Measurements from ENCODE around the gene SEBOX. TPM values are rescaled to one million over a fixed set of nuclear protein-coding genes. Genes with fewer than 3 reads are reported as not detected.
"Not testable (repeated sequence)": the region's sequence is repeated elsewhere in the genome, so short reads cannot be mapped to it uniquely, and the experiment has no call there.

Gene SEBOX
- total and polyA plus RNA-seq, 4 donors = not detected

DNA sequence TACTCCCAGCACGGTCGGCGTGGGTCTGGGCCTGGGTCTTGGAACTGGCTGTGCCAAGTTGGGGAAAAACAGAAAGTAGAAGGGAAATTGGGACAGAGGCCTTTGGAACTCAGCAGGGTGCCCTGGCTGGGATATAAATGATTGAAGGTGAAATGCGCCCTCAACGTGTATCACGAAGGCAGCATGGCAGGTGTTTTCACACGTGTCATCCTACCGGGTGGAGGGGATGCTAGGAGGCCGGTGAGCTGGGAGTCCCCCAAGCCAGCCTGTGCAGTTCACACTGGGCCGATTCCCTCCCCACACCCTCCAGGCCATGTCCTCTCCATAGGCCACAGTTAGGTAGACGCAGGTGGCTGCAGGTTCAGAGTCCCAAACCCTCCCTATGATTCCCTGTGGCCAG is 23.5 kb downstream of the SEBOX start:
- H3K4me1 ChIP-seq (ENCODE audit: control insufficient read depth in 5 of 5, insufficient read depth in 5 of 5, low read length in 5 of 5) = peaks cover 4 to 8% (median 7%) of the 10 kb centered on the region in 5 donors
- H3K9me3 ChIP-seq (ENCODE audit: control insufficient read depth in 4 of 4, insufficient read depth in 3 of 4, low read length in 3 of 4) = no peaks in the 10 kb centered on the region
- no peak overlapping the region for H3K4me3 ChIP-seq
- H3K9ac ChIP-seq (ENCODE audit: insufficient read depth in 1 of 2, low read length in 2 of 2) = no peak overlapping the region
- 93 to 96% methylated on average over 11 of the region's 11 CpGs for WGBS, 2 donors
- H3K36me3 ChIP-seq (ENCODE audit: control insufficient read depth in 4 of 4, insufficient read depth in 4 of 4, low read length in 4 of 4) = peaks cover 14 to 56% (median 47%) of the 10 kb centered on the region in 4 donors
- TF ChIP-seq, protein P1, sequence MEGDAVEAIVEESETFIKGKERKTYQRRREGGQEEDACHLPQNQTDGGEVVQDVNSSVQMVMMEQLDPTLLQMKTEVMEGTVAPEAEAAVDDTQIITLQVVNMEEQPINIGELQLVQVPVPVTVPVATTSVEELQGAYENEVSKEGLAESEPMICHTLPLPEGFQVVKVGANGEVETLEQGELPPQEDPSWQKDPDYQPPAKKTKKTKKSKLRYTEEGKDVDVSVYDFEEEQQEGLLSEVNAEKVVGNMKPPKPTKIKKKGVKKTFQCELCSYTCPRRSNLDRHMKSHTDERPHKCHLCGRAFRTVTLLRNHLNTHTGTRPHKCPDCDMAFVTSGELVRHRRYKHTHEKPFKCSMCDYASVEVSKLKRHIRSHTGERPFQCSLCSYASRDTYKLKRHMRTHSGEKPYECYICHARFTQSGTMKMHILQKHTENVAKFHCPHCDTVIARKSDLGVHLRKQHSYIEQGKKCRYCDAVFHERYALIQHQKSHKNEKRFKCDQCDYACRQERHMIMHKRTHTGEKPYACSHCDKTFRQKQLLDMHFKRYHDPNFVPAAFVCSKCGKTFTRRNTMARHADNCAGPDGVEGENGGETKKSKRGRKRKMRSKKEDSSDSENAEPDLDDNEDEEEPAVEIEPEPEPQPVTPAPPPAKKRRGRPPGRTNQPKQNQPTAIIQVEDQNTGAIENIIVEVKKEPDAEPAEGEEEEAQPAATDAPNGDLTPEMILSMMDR (IDR thresholded peaks at IDR 0.05; ENCODE audit: control extremely low read depth, extremely low read depth) = no peak
- ATAC-seq (ENCODE audit: insufficient read depth, low FRiP score) (no peak), DNase-seq (no peak)
- H3K27me3 ChIP-seq (ENCODE audit: control insufficient read depth in 3 of 3, insufficient read depth in 3 of 3, low read length in 2 of 3) = no peaks in the 10 kb centered on the region
- H3K27ac ChIP-seq (ENCODE audit: low read depth in 1 of 2, low read length in 1 of 2) = no peak overlapping the region

- H3K9me3 ChIP-seq (ENCODE audit: control insufficient read depth in 4 of 4, insufficient read depth in 3 of 4, low read length in 3 of 4) = no peaks in the 10 kb centered on the region
- no peak overlapping the region for H3K27ac ChIP-seq (ENCODE audit: low read depth in 1 of 2, low read length in 1 of 2)
- 89 to 97% methylated on average over 6 of the region's 6 CpGs for WGBS, 2 donors
- ATAC-seq (ENCODE audit: insufficient read depth, low FRiP score) (no peak), DNase-seq (no peak)
- H3K27me3 ChIP-seq (ENCODE audit: control insufficient read depth in 3 of 3, insufficient read depth in 3 of 3, low read length in 2 of 3) = no peaks in the 10 kb centered on the region
- TF ChIP-seq, protein P1 (IDR thresholded peaks at IDR 0.05; ENCODE audit: control extremely low read depth, extremely low read depth) = no peak
- H3K36me3 ChIP-seq (ENCODE audit: control insufficient read depth in 4 of 4, insufficient read depth in 4 of 4, low read length in 4 of 4) = peaks cover 14 to 54% (median 39%) of the 10 kb centered on the region in 4 donors
- H3K4me3 ChIP-seq = no peak overlapping the region
- H3K4me1 ChIP-seq (ENCODE audit: control insufficient read depth in 5 of 5, insufficient read depth in 5 of 5, low read length in 5 of 5) = peaks cover 5 to 13% (median 6%) of the 10 kb centered on the region in 5 donors
- no peak overlapping the region for H3K9ac ChIP-seq (ENCODE audit: insufficient read depth in 1 of 2, low read length in 2 of 2)
These were observed 24.6 kb downstream of the SEBOX start for GRCh38 chr17:28340374-28340773.

DNA sequence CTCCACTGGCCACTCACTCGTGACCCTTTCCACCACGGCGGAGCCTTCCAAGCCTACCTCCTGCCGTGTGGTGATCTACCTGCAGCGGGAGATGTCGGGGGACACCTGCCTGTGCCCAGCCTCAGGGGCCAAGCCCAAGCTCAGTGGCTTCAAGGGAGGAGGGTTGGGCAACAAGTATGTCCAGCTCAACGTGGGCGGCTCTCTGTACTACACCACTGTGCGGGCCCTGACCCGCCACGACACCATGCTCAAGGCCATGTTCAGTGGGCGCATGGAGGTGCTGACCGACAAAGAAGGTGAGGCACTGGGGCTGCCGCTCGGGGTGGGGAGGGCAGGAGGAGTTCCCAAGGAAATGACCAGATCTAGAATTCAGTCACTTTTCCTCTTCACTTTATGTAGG is 25.6 kb downstream of the SEBOX start:
- peak overlapping the region in 1 of 2 donors; percentile 20 for H3K27ac ChIP-seq (ENCODE audit: low read depth in 1 of 2, low read length in 1 of 2)
- ATAC-seq (ENCODE audit: insufficient read depth, low FRiP score) (no peak), DNase-seq (no peak)
- peaks cover 14 to 47% (median 32%) of the 10 kb centered on the region in 4 donors for H3K36me3 ChIP-seq (ENCODE audit: control insufficient read depth in 4 of 4, insufficient read depth in 4 of 4, low read length in 4 of 4)
- H3K27me3 ChIP-seq (ENCODE audit: control insufficient read depth in 3 of 3, insufficient read depth in 3 of 3, low read length in 2 of 3) = no peaks in the 10 kb centered on the region
- no peak overlapping the region for H3K9ac ChIP-seq (ENCODE audit: insufficient read depth in 1 of 2, low read length in 2 of 2)
- TF ChIP-seq, protein P1 (IDR thresholded peaks at IDR 0.05; ENCODE audit: control extremely low read depth, extremely low read depth) = no peak
- no peaks in the 10 kb centered on the region for H3K9me3 ChIP-seq (ENCODE audit: control insufficient read depth in 4 of 4, insufficient read depth in 3 of 4, low read length in 3 of 4)
- 93 to 95% methylated on average over 15 of the region's 15 CpGs for WGBS, 2 donors
- H3K4me1 ChIP-seq (ENCODE audit: control insufficient read depth in 5 of 5, insufficient read depth in 5 of 5, low read length in 5 of 5) = peaks cover 4 to 18% (median 6%) of the 10 kb centered on the region in 5 donors
- H3K4me3 ChIP-seq = no peak overlapping the region

DNA sequence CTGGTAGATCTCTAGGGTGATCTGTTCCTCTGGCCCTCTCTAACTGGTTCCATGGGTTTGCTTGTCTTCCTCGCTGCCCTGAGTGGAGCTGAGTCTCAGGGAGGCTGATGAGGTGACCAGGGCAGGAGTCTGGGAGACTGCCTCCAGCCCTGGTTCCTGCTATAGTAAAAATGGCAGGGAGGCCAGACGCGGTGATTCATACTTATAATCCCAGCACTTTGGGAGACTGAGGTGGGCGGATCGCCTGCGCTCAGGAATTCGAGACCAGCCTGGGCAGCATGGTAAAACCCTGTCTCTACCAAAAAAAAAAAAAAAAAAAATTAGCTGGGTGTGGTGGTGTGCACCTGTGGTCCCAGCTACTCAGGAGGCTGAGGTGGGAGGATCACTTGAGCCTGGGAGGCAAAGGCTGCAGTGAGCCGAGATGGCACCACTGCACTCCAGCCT is 26.2 kb downstream of the SEBOX start:
- H3K9ac ChIP-seq (ENCODE audit: insufficient read depth in 1 of 2, low read length in 2 of 2); DNase-seq; ATAC-seq (ENCODE audit: insufficient read depth, low FRiP score); H3K4me3 ChIP-seq; H3K27me3 ChIP-seq (ENCODE audit: control insufficient read depth in 3 of 3, insufficient read depth in 3 of 3, low read length in 2 of 3); H3K9me3 ChIP-seq (ENCODE audit: control insufficient read depth in 4 of 4, insufficient read depth in 3 of 4, low read length in 3 of 4): not testable (repeated sequence)
- Histone ChIP-seq H3K4me1 (ENCODE audit: control insufficient read depth in 5 of 5, insufficient read depth in 5 of 5, low read length in 5 of 5) (peaks cover 4 to 24% (median 6%) of the 10 kb centered on the region in 5 donors), H3K36me3 (ENCODE audit: control insufficient read depth in 4 of 4, insufficient read depth in 4 of 4, low read length in 4 of 4) (peaks cover 14 to 41% (median 31%) of the 10 kb centered on the region in 4 donors), H3K27ac (ENCODE audit: low read depth in 1 of 2, low read length in 1 of 2) (peak overlapping the region; percentile 54 to 61)
- WGBS, 2 donors = 86 to 93% methylated on average over 8 of the region's 8 CpGs

All from lung (tissue), 12 donors.